ENCODE measurements around the gene PIK3R4.

Gene PIK3R4

DNA sequence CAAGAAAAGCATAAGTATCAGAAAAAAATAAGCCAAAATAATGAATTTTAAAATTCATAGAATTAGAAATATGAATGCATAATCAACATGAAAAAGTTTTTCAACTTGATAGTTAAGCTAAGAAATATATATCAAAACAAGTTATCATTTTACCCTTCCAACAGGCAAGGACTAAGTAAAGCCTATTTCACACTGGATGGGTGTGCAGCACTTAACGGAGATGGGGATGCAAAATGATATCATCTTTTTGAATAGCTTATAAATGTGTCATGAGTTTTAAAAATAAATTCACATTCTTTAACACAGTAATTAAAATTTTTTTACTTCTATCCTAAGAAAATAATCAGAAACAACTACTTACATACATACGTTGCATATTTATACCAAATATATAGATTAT lies 20.9 kb downstream of the PIK3R4 start:
- H3K36me3 Mint-ChIP-seq = peaks cover 83% of the 10 kb centered on the region

GRCh38 chr3:130715616-130716015 lies 31.0 kb downstream of the PIK3R4 start:
- peaks cover 81% of the 10 kb centered on the region for H3K36me3 Mint-ChIP-seq
- ATAC-seq (no peak), DNase-seq (ENCODE audit: low spot score in 2 of 2) (no peak)
- H3K4me3 Mint-ChIP-seq = no peak overlapping the region
- H3K9me3 Mint-ChIP-seq = no peaks in the 10 kb centered on the region
- no peak overlapping the region for H3K27ac Mint-ChIP-seq
- no peaks in the 10 kb centered on the region for H3K4me1 Mint-ChIP-seq

More for the DNA sequence above, 20.9 kb downstream of the PIK3R4 start:
- Mint-ChIP-seq H3K27ac (no peak overlapping the region), H3K4me3 (no peak overlapping the region), H3K4me1 (peaks cover under 1% of the 10 kb centered on the region), H3K9me3 (no peaks in the 10 kb centered on the region)
- ATAC-seq (no peak), DNase-seq (ENCODE audit: low spot score in 2 of 2) (no peak)

DNA sequence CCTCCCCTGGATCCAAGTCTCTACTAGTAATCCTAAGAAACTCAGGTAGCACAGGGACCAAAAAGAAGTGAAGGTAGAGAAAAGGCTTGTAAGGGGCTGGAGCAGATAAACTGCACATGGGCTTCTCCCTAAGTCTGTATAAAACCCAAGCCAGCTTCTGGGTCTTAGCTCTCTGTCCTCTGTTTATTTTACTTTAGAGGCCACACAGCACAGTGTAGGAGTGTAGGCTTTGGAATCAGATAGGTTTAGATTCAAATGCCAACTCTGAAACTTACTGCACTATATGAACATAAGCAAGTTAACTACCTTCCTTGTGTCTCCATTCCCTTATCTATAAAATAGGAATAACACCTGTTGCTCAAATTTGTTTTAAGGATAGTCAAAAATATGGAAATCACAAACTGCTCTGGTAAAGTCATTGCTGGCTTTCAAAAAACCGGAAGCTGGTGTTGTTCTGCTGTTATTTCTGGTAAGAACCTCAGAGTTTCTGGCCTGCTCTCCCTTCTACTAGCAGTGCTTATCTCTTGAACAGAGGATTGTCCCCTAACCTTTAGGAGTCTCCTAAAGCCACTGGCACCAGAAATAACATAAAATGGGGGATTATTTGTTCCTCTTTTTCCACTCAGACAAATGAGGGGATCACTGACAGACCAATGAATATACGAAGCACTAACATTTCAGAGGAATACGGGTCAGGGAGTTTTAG lies 33.8 kb downstream of the PIK3R4 start:
- H3K27ac Mint-ChIP-seq = no peak overlapping the region
- ATAC-seq = no peak
- H3K4me3 Mint-ChIP-seq = no peak overlapping the region
- H3K4me1 Mint-ChIP-seq = no peaks in the 10 kb centered on the region
- no peak for DNase-seq (ENCODE audit: low spot score in 2 of 2)
- H3K36me3 Mint-ChIP-seq = peaks cover 83% of the 10 kb centered on the region
- H3K9me3 Mint-ChIP-seq = no peaks in the 10 kb centered on the region

DNA sequence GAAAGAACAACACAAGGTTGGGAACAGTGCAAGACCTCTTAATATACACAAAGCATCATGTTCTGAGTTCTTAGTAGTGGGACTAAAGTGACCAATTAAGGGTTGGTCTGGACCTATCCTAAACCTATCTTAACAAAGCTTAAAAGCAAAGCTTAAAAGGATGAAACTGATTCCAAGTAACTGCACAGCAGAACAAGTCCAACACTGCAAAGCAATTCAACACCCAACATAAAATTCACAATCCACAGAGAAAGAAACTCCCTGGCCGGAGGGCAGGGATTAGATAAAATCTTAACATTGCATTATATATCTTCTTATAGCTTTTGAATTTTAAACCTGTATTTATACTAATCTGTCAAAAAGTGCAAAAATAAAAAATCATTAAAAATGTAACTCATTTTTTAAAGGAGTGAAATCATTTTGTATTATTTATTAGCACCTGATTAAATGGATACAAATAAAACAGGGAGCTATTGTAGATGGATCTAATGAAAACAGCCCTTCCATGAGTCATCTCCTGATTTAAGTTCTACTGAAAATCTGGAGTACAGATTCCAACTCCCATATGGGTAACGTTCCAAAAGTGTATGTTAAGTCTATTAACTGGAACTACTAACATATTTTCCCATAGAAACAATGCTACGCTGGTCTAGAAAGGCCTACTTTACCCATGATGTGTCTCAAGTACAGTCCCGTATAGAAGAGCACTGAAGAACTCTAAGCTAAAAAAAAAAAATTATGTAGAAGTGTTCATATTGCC lies 34.9 kb downstream of the PIK3R4 start:
- DNase-seq (ENCODE audit: low spot score in 2 of 2) (no peak), ATAC-seq (no peak)
- Mint-ChIP-seq H3K4me3 (no peak overlapping the region), H3K27ac (no peak overlapping the region), H3K36me3 (peaks cover 76% of the 10 kb centered on the region), H3K4me1 (no peaks in the 10 kb centered on the region), H3K9me3 (no peaks in the 10 kb centered on the region)

GRCh38 chr3:130709671-130710070 lies 37.0 kb downstream of the PIK3R4 start:
- no peaks in the 10 kb centered on the region for H3K9me3 Mint-ChIP-seq
- peaks cover 76% of the 10 kb centered on the region for H3K36me3 Mint-ChIP-seq
- no peak overlapping the region for H3K27ac Mint-ChIP-seq
- H3K4me1 Mint-ChIP-seq = no peaks in the 10 kb centered on the region
- no peak overlapping the region for H3K4me3 Mint-ChIP-seq
- DNase-seq (ENCODE audit: low spot score in 2 of 2) (no peak), ATAC-seq (no peak)

- peaks cover 76% of the 10 kb centered on the region for H3K36me3 Mint-ChIP-seq
Measured at GRCh38 chr3:130707902-130708601, 38.6 kb downstream of the PIK3R4 start.

DNA sequence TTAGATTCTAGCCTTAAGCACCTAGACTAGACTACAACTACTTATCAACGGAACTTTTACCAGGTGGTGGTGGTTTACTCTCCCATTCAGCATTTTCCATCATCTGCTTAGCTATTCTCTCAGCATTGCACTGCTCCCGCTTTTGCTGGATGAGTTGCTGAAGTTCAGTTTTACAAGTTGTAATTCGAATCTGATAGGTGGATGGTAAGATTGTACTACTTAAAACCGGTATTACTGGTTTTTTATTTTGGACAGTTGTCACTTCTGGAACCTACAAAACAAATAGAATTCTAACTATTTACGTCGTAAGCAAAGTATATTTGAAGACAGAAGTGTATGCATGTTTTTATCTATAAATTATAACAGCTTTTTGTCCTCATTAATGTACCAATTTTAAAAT lies 41.1 kb downstream of the PIK3R4 start:
- Mint-ChIP-seq H3K27ac (no peak overlapping the region), H3K9me3 (no peaks in the 10 kb centered on the region), H3K4me1 (no peaks in the 10 kb centered on the region), H3K4me3 (no peak overlapping the region), H3K36me3 (peaks cover 79% of the 10 kb centered on the region)
- no peak for ATAC-seq
- DNase-seq (ENCODE audit: low spot score in 2 of 2) = no peak

More at GRCh38 chr3:130707902-130708601, 38.6 kb downstream of the PIK3R4 start:
- no peak overlapping the region for H3K4me3 Mint-ChIP-seq
- no peaks in the 10 kb centered on the region for H3K4me1 Mint-ChIP-seq
- H3K9me3 Mint-ChIP-seq = no peaks in the 10 kb centered on the region
- DNase-seq (ENCODE audit: low spot score in 2 of 2) = no peak
- H3K27ac Mint-ChIP-seq = no peak overlapping the region
- ATAC-seq = no peak

GRCh38 chr3:130702985-130703384 lies 43.6 kb downstream of the PIK3R4 start:
- H3K9me3 Mint-ChIP-seq = no peaks in the 10 kb centered on the region
- no peak overlapping the region for H3K27ac Mint-ChIP-seq
- H3K4me3 Mint-ChIP-seq = no peak overlapping the region
- ATAC-seq = no peak
- peaks cover 84% of the 10 kb centered on the region for H3K36me3 Mint-ChIP-seq
- H3K4me1 Mint-ChIP-seq = no peaks in the 10 kb centered on the region
- DNase-seq (ENCODE audit: low spot score in 2 of 2) = no peak

GRCh38 chr3:130700541-130700940 lies 46.1 kb downstream of the PIK3R4 start:
- ATAC-seq = no peak
- H3K4me3 Mint-ChIP-seq = no peak overlapping the region
- no peaks in the 10 kb centered on the region for H3K9me3 Mint-ChIP-seq
- no peak for DNase-seq (ENCODE audit: low spot score in 2 of 2)
- H3K36me3 Mint-ChIP-seq = peaks cover 90% of the 10 kb centered on the region
- no peaks in the 10 kb centered on the region for H3K4me1 Mint-ChIP-seq
- H3K27ac Mint-ChIP-seq = no peak overlapping the region

GRCh38 chr3:130699765-130700164 lies 46.9 kb downstream of the PIK3R4 start:
- no peaks in the 10 kb centered on the region for H3K4me1 Mint-ChIP-seq
- no peak for DNase-seq (ENCODE audit: low spot score in 2 of 2)
- no peak for ATAC-seq
- peak overlapping the region; percentile 6 for H3K27ac Mint-ChIP-seq
- H3K9me3 Mint-ChIP-seq = no peaks in the 10 kb centered on the region
- no peak overlapping the region for H3K4me3 Mint-ChIP-seq
- H3K36me3 Mint-ChIP-seq = peaks cover 82% of the 10 kb centered on the region

DNA sequence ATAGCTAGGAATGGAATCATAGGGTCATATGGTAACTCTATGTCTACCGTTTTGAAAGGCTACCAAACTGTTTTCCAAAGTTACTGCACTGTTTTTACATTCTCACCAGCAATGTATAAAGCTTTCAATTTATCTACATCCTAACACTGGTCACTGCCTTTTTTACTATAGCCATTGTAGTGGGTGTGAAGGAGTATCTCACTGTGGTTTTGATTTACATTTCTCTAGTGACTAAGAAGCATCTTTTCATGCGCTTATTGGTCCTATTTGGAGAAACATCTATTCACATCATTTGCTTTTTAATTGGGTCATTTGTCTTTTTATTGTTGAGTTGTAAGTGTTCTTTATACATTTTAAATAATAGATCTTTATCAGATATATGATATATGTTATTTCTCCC lies 53.3 kb downstream of the PIK3R4 start:
- ATAC-seq = no peak
- no peaks in the 10 kb centered on the region for H3K4me1 Mint-ChIP-seq
- no peak for DNase-seq (ENCODE audit: low spot score in 2 of 2)
- no peak overlapping the region for H3K27ac Mint-ChIP-seq
- H3K4me3 Mint-ChIP-seq = no peak overlapping the region
- no peaks in the 10 kb centered on the region for H3K9me3 Mint-ChIP-seq
- H3K36me3 Mint-ChIP-seq = peaks cover 55% of the 10 kb centered on the region

DNA sequence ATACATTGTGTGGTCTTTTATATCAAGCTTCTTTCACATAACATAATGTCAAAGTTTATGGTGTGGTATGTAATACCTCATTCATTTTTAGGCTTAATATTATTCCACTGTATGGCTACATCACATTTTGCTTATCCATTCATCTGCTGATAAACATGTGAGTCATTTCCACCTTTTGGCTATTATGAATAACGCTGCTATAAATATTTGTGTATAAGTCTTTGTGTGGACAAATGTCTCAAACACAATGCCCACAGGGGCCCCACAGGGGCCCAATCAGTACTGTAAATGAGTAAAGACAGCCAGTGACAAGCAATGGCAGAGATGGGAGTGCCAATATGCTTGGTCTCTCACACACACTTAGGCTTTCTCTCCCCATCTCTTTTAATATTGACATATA lies 54.2 kb downstream of the PIK3R4 start:
- H3K9me3 Mint-ChIP-seq = no peaks in the 10 kb centered on the region
- ATAC-seq (peak; percentile 73), DNase-seq (ENCODE audit: low spot score in 2 of 2) (no peak)
- H3K27ac Mint-ChIP-seq = no peak overlapping the region
- H3K4me3 Mint-ChIP-seq = no peak overlapping the region
- no peaks in the 10 kb centered on the region for H3K4me1 Mint-ChIP-seq
- peaks cover 46% of the 10 kb centered on the region for H3K36me3 Mint-ChIP-seq

GRCh38 chr3:130688697-130689470 lies 57.7 kb downstream of the PIK3R4 start:
- DNase-seq (ENCODE audit: low spot score in 2 of 2) (no peak), ATAC-seq (no peak)
- Mint-ChIP-seq H3K36me3 (peaks cover 49% of the 10 kb centered on the region), H3K4me3 (no peak overlapping the region), H3K4me1 (no peaks in the 10 kb centered on the region), H3K9me3 (no peaks in the 10 kb centered on the region), H3K27ac (peak overlapping the region; percentile 4)

DNA sequence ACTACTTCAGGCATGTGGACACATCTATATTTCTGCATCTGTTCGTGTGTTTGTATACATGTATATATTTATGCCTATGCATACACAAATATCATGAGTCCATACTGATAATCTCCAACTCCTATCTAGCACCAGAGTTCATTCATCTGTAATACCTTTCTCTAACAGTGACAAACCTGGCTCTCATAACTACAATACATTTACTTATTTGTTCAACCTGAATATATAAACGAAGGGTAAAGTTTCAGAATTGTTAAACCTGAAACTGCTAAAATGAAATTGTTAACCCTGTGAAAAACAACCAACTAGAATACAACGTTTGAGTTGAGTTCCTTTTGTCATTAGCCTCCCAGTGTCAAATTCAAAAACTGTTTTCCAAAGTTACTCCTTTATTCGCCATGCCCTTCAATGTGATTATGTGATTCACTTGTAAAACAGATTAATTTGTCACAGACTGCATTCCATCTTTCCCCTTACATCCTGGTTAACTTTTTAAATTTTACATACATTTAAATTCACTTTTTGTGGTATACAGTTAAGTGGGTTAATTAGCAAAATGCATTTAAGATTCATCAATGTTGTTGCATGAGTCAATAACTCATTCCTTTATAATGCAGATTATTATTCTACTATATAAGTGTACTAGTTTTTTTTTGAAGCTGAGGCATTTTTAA lies 58.5 kb downstream of the PIK3R4 start:
- DNase-seq (ENCODE audit: low spot score in 2 of 2) (no peak), ATAC-seq (no peak)
- H3K4me3 Mint-ChIP-seq = no peak overlapping the region
- no peaks in the 10 kb centered on the region for H3K4me1 Mint-ChIP-seq
- no peaks in the 10 kb centered on the region for H3K9me3 Mint-ChIP-seq
- peaks cover 56% of the 10 kb centered on the region for H3K36me3 Mint-ChIP-seq
- no peak overlapping the region for H3K27ac Mint-ChIP-seq

DNA sequence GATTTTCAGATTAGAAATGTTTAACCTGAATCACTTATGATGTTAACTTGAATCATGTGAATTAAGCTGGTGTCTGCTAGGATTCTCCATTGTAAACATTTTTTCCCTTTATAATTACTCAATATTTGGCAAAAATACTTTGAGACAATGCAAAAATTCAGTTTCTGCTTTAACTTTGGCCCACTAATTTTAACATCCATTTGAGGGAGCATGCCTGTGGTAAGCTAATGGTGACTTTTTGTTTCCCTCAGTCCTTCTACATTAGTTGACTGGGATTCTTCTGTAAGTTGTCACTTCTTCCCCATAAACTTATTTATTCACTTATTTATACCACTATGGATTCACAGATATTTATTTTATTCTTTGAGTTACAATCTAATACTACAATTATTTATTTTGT lies 59.3 kb downstream of the PIK3R4 start:
- no peak overlapping the region for H3K27ac Mint-ChIP-seq
- ATAC-seq = no peak
- DNase-seq (ENCODE audit: low spot score in 2 of 2) = no peak
- no peaks in the 10 kb centered on the region for H3K4me1 Mint-ChIP-seq
- H3K36me3 Mint-ChIP-seq = peaks cover 62% of the 10 kb centered on the region
- H3K9me3 Mint-ChIP-seq = no peaks in the 10 kb centered on the region
- H3K4me3 Mint-ChIP-seq = no peak overlapping the region

Data from stimulated activated effector memory CD8-positive, alpha-beta T cell treated with anti-CD3 and anti-CD28 coated beads, Interleukin-12 subunit alpha, Interleukin-12 subunit beta, amount 100 ng/mL, for 72 hours (primary cell).